ENCODE data around the gene FBXL14.

GRCh38 chr12:1560704-1561103 lies 33.7 kb downstream of the FBXL14 start:
- TF ChIP-seq POLR2A (IDR thresholded peaks at IDR 0.05) (no peak), EP300 (IDR thresholded peaks at IDR 0.05) (no peak), POLR2AphosphoS5 (IDR thresholded peaks at IDR 0.05) (no peak)
- TF ChIP-seq, protein P1, sequence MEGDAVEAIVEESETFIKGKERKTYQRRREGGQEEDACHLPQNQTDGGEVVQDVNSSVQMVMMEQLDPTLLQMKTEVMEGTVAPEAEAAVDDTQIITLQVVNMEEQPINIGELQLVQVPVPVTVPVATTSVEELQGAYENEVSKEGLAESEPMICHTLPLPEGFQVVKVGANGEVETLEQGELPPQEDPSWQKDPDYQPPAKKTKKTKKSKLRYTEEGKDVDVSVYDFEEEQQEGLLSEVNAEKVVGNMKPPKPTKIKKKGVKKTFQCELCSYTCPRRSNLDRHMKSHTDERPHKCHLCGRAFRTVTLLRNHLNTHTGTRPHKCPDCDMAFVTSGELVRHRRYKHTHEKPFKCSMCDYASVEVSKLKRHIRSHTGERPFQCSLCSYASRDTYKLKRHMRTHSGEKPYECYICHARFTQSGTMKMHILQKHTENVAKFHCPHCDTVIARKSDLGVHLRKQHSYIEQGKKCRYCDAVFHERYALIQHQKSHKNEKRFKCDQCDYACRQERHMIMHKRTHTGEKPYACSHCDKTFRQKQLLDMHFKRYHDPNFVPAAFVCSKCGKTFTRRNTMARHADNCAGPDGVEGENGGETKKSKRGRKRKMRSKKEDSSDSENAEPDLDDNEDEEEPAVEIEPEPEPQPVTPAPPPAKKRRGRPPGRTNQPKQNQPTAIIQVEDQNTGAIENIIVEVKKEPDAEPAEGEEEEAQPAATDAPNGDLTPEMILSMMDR (IDR thresholded peaks at IDR 0.05) = no peak

All from upper lobe of left lung (tissue), 4 donors.